Keratinocyte (primary cell): Measurements from ENCODE around the gene SEC24B. TPM values are rescaled to one million over a fixed set of nuclear protein-coding genes. Genes with fewer than 3 reads are reported as not detected.
A peak's percentile ranks its signal among the peaks of the same experiment; 100 is the strongest.
"Not testable (repeated sequence)": the region's sequence is repeated elsewhere in the genome, so short reads cannot be mapped to it uniquely, and the experiment has no call there.

Source experiments
- DNase-seq: peaks from one replicate; pipeline ENCODE4 v3.0.0-alpha.2; 2011; ENCODE audit warnings: low read depth, missing footprints, low spot score
- FAIRE-seq: peaks from 2 replicates; lab custom pipeline; 2011; peaks lifted over from hg19 to GRCh38; lab: Jason Lieb, UNC
- H2AFZ ChIP-seq: 2 replicates; pipeline ENCODE4 v1.6.0; 2012; ENCODE audit warnings: low read length, control low read depth, inconsistent platforms; ENCODE audit not compliant: control insufficient read depth
- H3K27ac ChIP-seq: 2 replicates; pipeline ENCODE4 v1.5.1; 2011; ENCODE audit warnings: low read length; ENCODE audit not compliant: control insufficient read depth, insufficient read depth
- H3K27me3 ChIP-seq: 3 replicates; pipeline ENCODE4 v1.6.0; 2011; ENCODE audit warnings: low read length; ENCODE audit not compliant: control insufficient read depth, insufficient read depth; ENCODE audit errors: extremely low read depth
- H3K36me3 ChIP-seq, 2 experiments: 2 replicates in 1 of 2; 3 replicates in 1 of 2; pipeline ENCODE4 v1.5.1; 2011; ENCODE audit warnings: low read length in 2 of 2, mild to moderate bottlenecking in 1 of 2; ENCODE audit not compliant: control insufficient read depth in 2 of 2, insufficient read depth in 2 of 2; ENCODE audit errors: extremely low read depth in 1 of 2
- H3K4me1 ChIP-seq: 3 replicates; pipeline ENCODE4 v1.5.1; 2011; ENCODE audit warnings: low read length; ENCODE audit not compliant: control insufficient read depth, insufficient read depth; ENCODE audit errors: extremely low read depth
- H3K4me2 ChIP-seq: 3 replicates; pipeline ENCODE4 v1.6.0; 2011; ENCODE audit warnings: low read depth, low read length; ENCODE audit not compliant: control insufficient read depth, insufficient read depth; ENCODE audit errors: extremely low read depth
- H3K4me3 ChIP-seq, 3 experiments: fragments of 200-600 bp in 1 of 3; sonication (generic) in 1 of 3; 2 replicates in 2 of 3; 3 replicates in 1 of 3; pipeline ENCODE4 v1.5.1; 2011 to 2016; ENCODE audit warnings: low read length in 3 of 3, mild to moderate bottlenecking in 3 of 3, control low read depth in 2 of 3, inconsistent platforms in 1 of 3, low read depth in 1 of 3, mixed read lengths in 1 of 3, mixed run types in 1 of 3, moderate library complexity in 1 of 3; ENCODE audit not compliant: control insufficient read depth in 2 of 3, insufficient read depth in 2 of 3; ENCODE audit errors: extremely low read depth in 1 of 3
- H3K79me2 ChIP-seq: 2 replicates; pipeline ENCODE4 v1.6.0; 2012; ENCODE audit warnings: low read length; ENCODE audit not compliant: control insufficient read depth, insufficient read depth
- H3K9ac ChIP-seq: 3 replicates; pipeline ENCODE4 v1.6.0; 2011; ENCODE audit warnings: low read length; ENCODE audit not compliant: control insufficient read depth, insufficient read depth; ENCODE audit errors: extremely low read depth
- H3K9me1 ChIP-seq: 3 replicates; pipeline ENCODE4 v1.6.0; 2011; ENCODE audit warnings: low read length; ENCODE audit not compliant: control insufficient read depth, insufficient read depth; ENCODE audit errors: extremely low read depth
- H3K9me3 ChIP-seq: 2 replicates; pipeline ENCODE4 v1.5.1; 2012; ENCODE audit warnings: low read depth, low read length; ENCODE audit not compliant: control insufficient read depth
- H4K20me1 ChIP-seq: 3 replicates; pipeline ENCODE4 v1.6.0; 2011; ENCODE audit warnings: low read length; ENCODE audit not compliant: control insufficient read depth, insufficient read depth; ENCODE audit errors: extremely low read depth
- EZH2 ChIP-seq: IDR thresholded peaks from one replicate; pipeline ENCODE4 v1.6.1; 2012; ENCODE audit warnings: inconsistent platforms, mild to moderate bottlenecking, low read length, moderate library complexity
- dilution Hi-C: fragments of 300-500 bp; cut with MboI; formaldehyde crosslinking; loops from one replicate; pipeline ENCODE4 v1.7.0; 2020; ENCODE audit warnings: low sequenced_read_pairs; ENCODE audit not compliant: extremely low pct_ligation_motif_present
- polyA plus RNA-seq, 5 experiments: library from polyadenylated mRNA; depleted of rRNA in 3 of 5; stranded (reverse) in 3 of 5; stranded (forward) in 1 of 5; unstranded in 1 of 5; fragments of >200 nt; gene quantifications; 1 replicate in 1 of 5; 2 replicates in 3 of 5; 3 replicates in 1 of 5; pipeline versions ENCODE4 v1.2.1 to v1.2.3, GENCODE V29; 2011 to 2012; ENCODE audit warnings: missing spikeins in 2 of 5, low read depth in 1 of 5, low replicate concordance in 1 of 5
- TF ChIP-seq, protein P1 (sequence below), 3 experiments: IDR thresholded peaks in 1 of 3; conservative IDR thresholded peaks in 1 of 3; optimal IDR thresholded peaks in 1 of 3; 2 replicates in 2 of 3; 3 replicates in 1 of 3; pipeline versions ENCODE3 to v1.5.1; 2011; ENCODE audit warnings: low read length in 3 of 3, mild to moderate bottlenecking in 3 of 3, moderate library complexity in 2 of 3, control low read depth in 1 of 3, inconsistent platforms in 1 of 3; ENCODE audit not compliant: insufficient read depth in 2 of 3; ENCODE audit errors: extremely low read depth in 1 of 3

The SEC24B gene
- polyA plus RNA-seq, 1 donor (not counting 4 experiments of a cell fraction or from before 2014, with no cell fraction given), result 53.4 TPM

DNA sequence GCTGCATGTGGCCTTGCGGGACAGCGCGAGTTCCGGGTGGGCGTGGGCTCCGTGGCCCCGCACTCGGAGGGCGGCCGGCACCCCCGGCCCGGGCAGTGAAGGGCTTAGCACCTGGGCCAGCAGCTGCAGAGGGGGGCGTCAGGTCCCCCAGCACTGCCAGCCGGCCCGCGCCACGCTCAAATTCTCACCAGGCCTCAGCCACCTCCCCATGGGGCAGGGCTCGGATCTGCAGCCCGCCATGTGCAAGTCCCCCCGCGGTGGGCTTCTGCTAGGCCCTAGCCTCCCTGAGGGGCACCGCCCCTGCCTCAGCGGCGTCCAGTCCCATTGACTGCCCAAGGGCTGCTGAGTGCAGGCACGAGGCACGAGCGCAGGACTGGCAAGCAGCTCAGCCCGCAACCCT is 123.8 kb downstream of the SEC24B start:
- Histone ChIP-seq H2AFZ (no peak overlapping the region), H3K27me3 (no peaks in the 10 kb centered on the region), H3K4me2 (no peak overlapping the region), H3K4me1 (peaks cover 13% of the 10 kb centered on the region), H4K20me1 (no peaks in the 10 kb centered on the region), H3K9me1 (no peaks in the 10 kb centered on the region), H3K9ac (no peak overlapping the region), H3K9me3 (no peaks in the 10 kb centered on the region), H3K36me3 (no peaks in the 10 kb centered on the region), H3K27ac (no peak overlapping the region), H3K4me3 (no peak overlapping the region), H3K79me2 (peaks cover 8% of the 10 kb centered on the region)
- dilution Hi-C loops, result no loop called here
- no peak for TF ChIP-seq EZH2
- TF ChIP-seq, protein P1, sequence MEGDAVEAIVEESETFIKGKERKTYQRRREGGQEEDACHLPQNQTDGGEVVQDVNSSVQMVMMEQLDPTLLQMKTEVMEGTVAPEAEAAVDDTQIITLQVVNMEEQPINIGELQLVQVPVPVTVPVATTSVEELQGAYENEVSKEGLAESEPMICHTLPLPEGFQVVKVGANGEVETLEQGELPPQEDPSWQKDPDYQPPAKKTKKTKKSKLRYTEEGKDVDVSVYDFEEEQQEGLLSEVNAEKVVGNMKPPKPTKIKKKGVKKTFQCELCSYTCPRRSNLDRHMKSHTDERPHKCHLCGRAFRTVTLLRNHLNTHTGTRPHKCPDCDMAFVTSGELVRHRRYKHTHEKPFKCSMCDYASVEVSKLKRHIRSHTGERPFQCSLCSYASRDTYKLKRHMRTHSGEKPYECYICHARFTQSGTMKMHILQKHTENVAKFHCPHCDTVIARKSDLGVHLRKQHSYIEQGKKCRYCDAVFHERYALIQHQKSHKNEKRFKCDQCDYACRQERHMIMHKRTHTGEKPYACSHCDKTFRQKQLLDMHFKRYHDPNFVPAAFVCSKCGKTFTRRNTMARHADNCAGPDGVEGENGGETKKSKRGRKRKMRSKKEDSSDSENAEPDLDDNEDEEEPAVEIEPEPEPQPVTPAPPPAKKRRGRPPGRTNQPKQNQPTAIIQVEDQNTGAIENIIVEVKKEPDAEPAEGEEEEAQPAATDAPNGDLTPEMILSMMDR (optimal IDR thresholded peaks at IDR 0.05 in 1 of 3, IDR thresholded peaks at IDR 0.05 in 1 of 3, conservative IDR thresholded peaks at IDR 0.05 in 1 of 3; ENCODE audit: extremely low read depth in 1 of 3, insufficient read depth in 2 of 3, low read length in 3 of 3), result no peak
- FAIRE-seq (no peak), DNase-seq (no peak)

DNA sequence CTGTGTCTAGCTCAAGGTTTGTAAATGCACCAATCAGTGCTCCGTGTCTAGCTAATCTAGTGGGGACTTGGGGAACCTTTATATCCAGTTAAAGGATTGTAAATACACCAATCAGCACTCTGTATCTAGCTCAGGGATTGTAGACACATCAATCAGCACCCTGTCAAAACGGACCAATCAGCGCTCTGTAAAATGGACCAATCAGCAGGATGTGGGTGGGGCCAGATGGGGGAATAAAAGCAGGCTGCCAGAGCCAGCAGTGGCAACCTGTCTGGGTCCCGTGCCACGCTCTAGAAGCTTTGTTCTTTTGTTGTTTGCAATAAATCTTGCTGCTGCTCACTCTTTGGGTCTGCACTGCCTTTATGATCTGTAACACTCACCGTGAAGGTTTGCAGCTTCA is 124.5 kb downstream of the SEC24B start:
- FAIRE-seq, H3K4me3 ChIP-seq, H3K9me1 ChIP-seq, H3K9me3 ChIP-seq, H3K36me3 ChIP-seq, DNase-seq, H2AFZ ChIP-seq, dilution Hi-C loops, H3K27me3 ChIP-seq, H4K20me1 ChIP-seq, H3K27ac ChIP-seq, H3K4me2 ChIP-seq, H3K9ac ChIP-seq: not testable (repeated sequence)
- Histone ChIP-seq H3K79me2 (peaks cover 10% of the 10 kb centered on the region), H3K4me1 (peaks cover 18% of the 10 kb centered on the region)

DNA sequence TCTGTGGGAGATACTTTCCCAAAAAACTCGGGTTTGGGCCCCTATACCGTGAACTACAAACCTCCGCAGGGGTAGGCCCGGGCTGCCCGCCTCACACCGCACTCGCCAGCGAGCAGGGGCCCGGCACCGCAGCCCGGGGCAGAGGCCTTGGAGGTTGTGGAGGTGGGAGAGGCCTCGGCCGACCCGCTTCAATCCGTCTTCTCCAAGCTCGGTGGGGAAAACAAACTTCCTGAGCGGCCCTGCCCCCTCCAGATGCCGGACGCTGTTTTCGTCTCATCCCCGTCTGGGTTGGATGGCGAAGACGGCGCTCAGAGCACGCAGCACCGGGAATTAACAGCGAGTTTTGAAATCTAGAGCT is 126.0 kb downstream of the SEC24B start:
- no peaks in the 10 kb centered on the region for H3K9me1 ChIP-seq
- no peaks in the 10 kb centered on the region for H4K20me1 ChIP-seq
- peak overlapping the region; percentile 76 for H3K9ac ChIP-seq
- H3K36me3 ChIP-seq, result no peaks in the 10 kb centered on the region
- peak overlapping the region; percentile 73 for H3K27ac ChIP-seq
- no peaks in the 10 kb centered on the region for H3K9me3 ChIP-seq
- peak overlapping the region; percentile 92 for H2AFZ ChIP-seq
- TF ChIP-seq, protein P1 (optimal IDR thresholded peaks at IDR 0.05 in 1 of 3, IDR thresholded peaks at IDR 0.05 in 1 of 3, conservative IDR thresholded peaks at IDR 0.05 in 1 of 3; ENCODE audit: extremely low read depth in 1 of 3, insufficient read depth in 2 of 3, low read length in 3 of 3), result no peak
- no peak for TF ChIP-seq EZH2
- H3K4me2 ChIP-seq, result peak overlapping the region; percentile 97
- H3K79me2 ChIP-seq, result peaks cover 10% of the 10 kb centered on the region
- FAIRE-seq (no peak), DNase-seq (no peak)
- dilution Hi-C loops, result no loop called here
- no peaks in the 10 kb centered on the region for H3K27me3 ChIP-seq
- peak overlapping the region; percentile 71 to 87 (median 76) for H3K4me3 ChIP-seq
- H3K4me1 ChIP-seq, result peaks cover 18% of the 10 kb centered on the region
